HL-60 (cell line): ENCODE results near the gene IFNE.

ENCODE experiments used
- DNase-seq, 2 experiments: peaks; one replicate each; pipeline ENCODE4 v3.0.0-alpha.2; 2010 to 2020; ENCODE audit warnings: low read depth in 1 of 2, low spot score in 1 of 2
- H3K27ac ChIP-seq: fragments of 250-450 bp; sonication (Bioruptor Pico); replicated peaks from 2 replicates; pipeline ENCODE4 v1.5.1; 2020; ENCODE audit warnings: mild to moderate bottlenecking, moderate library complexity
- H3K27me3 ChIP-seq: fragments of 250-450 bp; sonication (Bioruptor Pico); 2 replicates; pipeline ENCODE4 v1.5.1; 2021; ENCODE audit warnings: mild to moderate bottlenecking, moderate library complexity; ENCODE audit not compliant: insufficient read depth, poor library complexity, severe bottlenecking
- H3K4me3 ChIP-seq: replicated peaks from 2 replicates; pipeline ENCODE4 v1.5.1; 2011; ENCODE audit warnings: mild to moderate bottlenecking, control low read depth, low read length; ENCODE audit not compliant: insufficient read depth
- GABPA ChIP-seq: IDR thresholded peaks from 2 replicates; pipeline ENCODE4 v1.6.1; 2012; ENCODE audit warnings: low read depth
- POLR2AphosphoS5 ChIP-seq: IDR thresholded peaks from 2 replicates; pipeline ENCODE4 v1.6.1; 2012; ENCODE audit warnings: low read depth
- SPI1 ChIP-seq: IDR thresholded peaks from 2 replicates; pipeline ENCODE4 v1.6.1; 2012; ENCODE audit warnings: low read depth, mild to moderate bottlenecking, borderline replicate concordance
- TF ChIP-seq, protein P1 (sequence below): IDR thresholded peaks from 2 replicates; pipeline ENCODE4 v1.6.1; 2012; ENCODE audit warnings: low read depth; ENCODE audit not compliant: insufficient replicate concordance
- TF ChIP-seq, protein P2 (sequence below): IDR thresholded peaks from one replicate; pipeline ENCODE4 v1.5.1; 2011; ENCODE audit warnings: low read length, control low read depth, inconsistent platforms; ENCODE audit not compliant: insufficient read depth

The IFNE gene

DNA sequence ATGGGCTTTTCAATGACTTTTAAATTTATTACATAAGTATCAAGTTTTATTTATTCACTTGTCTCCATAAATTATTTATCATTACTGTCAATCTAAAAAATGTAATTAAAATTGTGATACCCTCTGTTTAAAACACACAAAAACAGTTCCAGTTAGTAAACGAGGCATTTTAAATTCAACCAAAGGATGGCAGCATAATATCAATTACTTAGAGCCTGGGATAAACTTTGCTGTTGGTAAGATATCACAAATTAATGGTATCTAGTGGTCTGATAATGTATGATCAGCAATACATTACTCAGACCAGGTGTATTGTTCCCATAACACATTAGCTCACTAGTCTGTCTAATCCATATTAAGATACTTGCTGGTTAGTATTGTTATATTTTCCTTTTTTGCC, 9.6 kb upstream of the IFNE start:
- Histone ChIP-seq H3K27me3 (no peaks in the 10 kb centered on the region), H3K27ac (no peak overlapping the region), H3K4me3 (no peak overlapping the region)
- DNase-seq: no peak
- no peak for TF ChIP-seq GABPA
- TF ChIP-seq SPI1: no peak
- no peak for TF ChIP-seq POLR2AphosphoS5
- TF ChIP-seq, protein P1, sequence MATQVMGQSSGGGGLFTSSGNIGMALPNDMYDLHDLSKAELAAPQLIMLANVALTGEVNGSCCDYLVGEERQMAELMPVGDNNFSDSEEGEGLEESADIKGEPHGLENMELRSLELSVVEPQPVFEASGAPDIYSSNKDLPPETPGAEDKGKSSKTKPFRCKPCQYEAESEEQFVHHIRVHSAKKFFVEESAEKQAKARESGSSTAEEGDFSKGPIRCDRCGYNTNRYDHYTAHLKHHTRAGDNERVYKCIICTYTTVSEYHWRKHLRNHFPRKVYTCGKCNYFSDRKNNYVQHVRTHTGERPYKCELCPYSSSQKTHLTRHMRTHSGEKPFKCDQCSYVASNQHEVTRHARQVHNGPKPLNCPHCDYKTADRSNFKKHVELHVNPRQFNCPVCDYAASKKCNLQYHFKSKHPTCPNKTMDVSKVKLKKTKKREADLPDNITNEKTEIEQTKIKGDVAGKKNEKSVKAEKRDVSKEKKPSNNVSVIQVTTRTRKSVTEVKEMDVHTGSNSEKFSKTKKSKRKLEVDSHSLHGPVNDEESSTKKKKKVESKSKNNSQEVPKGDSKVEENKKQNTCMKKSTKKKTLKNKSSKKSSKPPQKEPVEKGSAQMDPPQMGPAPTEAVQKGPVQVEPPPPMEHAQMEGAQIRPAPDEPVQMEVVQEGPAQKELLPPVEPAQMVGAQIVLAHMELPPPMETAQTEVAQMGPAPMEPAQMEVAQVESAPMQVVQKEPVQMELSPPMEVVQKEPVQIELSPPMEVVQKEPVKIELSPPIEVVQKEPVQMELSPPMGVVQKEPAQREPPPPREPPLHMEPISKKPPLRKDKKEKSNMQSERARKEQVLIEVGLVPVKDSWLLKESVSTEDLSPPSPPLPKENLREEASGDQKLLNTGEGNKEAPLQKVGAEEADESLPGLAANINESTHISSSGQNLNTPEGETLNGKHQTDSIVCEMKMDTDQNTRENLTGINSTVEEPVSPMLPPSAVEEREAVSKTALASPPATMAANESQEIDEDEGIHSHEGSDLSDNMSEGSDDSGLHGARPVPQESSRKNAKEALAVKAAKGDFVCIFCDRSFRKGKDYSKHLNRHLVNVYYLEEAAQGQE: no peak
- TF ChIP-seq, protein P2, sequence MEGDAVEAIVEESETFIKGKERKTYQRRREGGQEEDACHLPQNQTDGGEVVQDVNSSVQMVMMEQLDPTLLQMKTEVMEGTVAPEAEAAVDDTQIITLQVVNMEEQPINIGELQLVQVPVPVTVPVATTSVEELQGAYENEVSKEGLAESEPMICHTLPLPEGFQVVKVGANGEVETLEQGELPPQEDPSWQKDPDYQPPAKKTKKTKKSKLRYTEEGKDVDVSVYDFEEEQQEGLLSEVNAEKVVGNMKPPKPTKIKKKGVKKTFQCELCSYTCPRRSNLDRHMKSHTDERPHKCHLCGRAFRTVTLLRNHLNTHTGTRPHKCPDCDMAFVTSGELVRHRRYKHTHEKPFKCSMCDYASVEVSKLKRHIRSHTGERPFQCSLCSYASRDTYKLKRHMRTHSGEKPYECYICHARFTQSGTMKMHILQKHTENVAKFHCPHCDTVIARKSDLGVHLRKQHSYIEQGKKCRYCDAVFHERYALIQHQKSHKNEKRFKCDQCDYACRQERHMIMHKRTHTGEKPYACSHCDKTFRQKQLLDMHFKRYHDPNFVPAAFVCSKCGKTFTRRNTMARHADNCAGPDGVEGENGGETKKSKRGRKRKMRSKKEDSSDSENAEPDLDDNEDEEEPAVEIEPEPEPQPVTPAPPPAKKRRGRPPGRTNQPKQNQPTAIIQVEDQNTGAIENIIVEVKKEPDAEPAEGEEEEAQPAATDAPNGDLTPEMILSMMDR: no peak

DNA sequence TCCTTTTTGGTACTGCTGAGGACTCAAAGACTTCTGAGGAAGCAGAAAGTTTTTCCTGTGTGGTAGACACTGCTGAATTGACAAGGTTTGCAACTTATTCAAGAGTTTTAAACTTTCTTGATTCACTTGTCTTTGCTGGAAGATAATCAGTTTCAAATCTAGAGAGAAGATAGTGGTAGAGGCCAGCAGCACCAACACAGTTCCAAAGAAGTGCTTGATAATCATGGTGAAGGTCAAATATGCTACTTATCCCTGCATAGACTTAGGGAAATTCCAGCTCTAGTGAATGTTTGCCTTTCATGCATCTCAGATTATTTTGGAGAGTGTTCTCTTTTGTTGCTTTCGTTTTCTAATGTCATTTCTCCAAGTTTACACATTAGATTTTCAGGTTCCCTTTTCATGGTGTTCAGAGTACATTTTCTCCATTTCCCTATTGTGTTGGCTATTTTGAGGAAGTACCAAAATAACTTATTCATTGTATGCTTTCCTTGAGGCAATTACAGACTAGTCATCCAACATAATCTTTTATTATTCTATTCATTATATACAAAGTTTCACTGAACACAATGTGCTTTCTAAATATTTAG, 550 bp downstream of the IFNE start:
- Histone ChIP-seq H3K4me3 (no peak overlapping the region; the same call in 1 of the 2 replicates), H3K27ac (peak overlapping the region; percentile 50)
- no peak for DNase-seq

DNA sequence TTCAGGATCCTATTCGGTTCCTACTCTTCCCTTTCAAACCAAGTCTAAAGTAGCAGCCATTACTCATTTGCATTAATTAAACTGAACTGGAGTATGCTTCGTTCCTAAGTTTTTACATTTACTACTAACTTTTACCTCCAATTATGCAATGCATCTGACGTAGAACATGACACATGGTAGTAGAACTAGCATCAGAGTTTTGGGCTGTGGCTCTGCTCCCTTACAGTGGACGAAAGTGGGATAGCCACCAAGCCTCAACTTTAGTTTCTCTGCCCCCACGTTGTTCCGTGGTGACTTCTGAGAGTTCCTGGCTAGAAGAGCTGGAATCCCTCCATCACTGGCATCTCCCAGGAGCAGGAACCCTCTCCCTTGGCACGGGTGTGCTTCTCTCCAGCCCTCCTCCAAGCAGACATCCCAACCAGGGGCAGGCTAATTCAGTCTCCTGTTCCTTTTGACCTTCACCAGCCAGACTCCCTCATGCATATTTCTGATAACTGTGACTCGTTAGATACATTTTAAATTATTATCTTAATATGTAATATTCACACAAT, 2.9 kb downstream of the IFNE start:
- TF ChIP-seq GABPA (no peak), SPI1 (no peak), POLR2AphosphoS5 (no peak)
- TF ChIP-seq, protein P1: no peak
- TF ChIP-seq, protein P2: no peak
- Histone ChIP-seq H3K27ac (no peak overlapping the region), H3K4me3 (no peak overlapping the region), H3K27me3 (no peaks in the 10 kb centered on the region)
- DNase-seq: no peak

More for the DNA sequence above, 550 bp downstream of the IFNE start:
- TF ChIP-seq, protein P1: no peak
- peak; percentile 72; the same call in 1 of the 2 replicates for TF ChIP-seq SPI1
- no peaks in the 10 kb centered on the region for H3K27me3 ChIP-seq
